ENCODE data around the gene BRD3OS. TPM values are rescaled to one million over a fixed set of nuclear protein-coding genes. Genes with fewer than 3 reads are reported as not detected.

BRD3OS gene
- total and polyA plus RNA-seq, 2 of the 13 experiments (the other 11 are each of a cell fraction or from before 2014, with no cell fraction given), result 4.9 to 5.7 TPM

GRCh38 chr9:133994353-133995011 is 30.8 kb upstream of the BRD3OS start (continued):
- no peak for TF ChIP-seq TRIM22 (IDR thresholded peaks at IDR 0.05)
- TF ChIP-seq POLR2AphosphoS5 (IDR thresholded peaks at IDR 0.05; ENCODE audit: low read depth, low read length), result no peak
- TF ChIP-seq ZHX2 (IDR thresholded peaks at IDR 0.05; ENCODE audit: low read depth), result no peak
- no peak for TF ChIP-seq ZHX2 (CRISPR knock-in tag; IDR thresholded peaks at IDR 0.05; ENCODE audit: borderline replicate concordance)
- no peak for TF ChIP-seq BRCA1 (CRISPR knock-in tag; IDR thresholded peaks at IDR 0.05)
- TF ChIP-seq PAX8 (CRISPR knock-in tag; IDR thresholded peaks at IDR 0.05; ENCODE audit: borderline replicate concordance), result no peak
- TF ChIP-seq ZNF33A (CRISPR knock-in tag; IDR thresholded peaks at IDR 0.05; ENCODE audit: borderline replicate concordance), result no peak
- no peak for TF ChIP-seq FLYWCH1 (CRISPR knock-in tag; IDR thresholded peaks at IDR 0.05)
- TF ChIP-seq WIZ (CRISPR knock-in tag; IDR thresholded peaks at IDR 0.05), result no peak
- peak; percentile 99 for TF ChIP-seq RAD21 (CRISPR knock-in tag; IDR thresholded peaks at IDR 0.05)
- no peak for TF ChIP-seq ZNF138 (CRISPR knock-in tag; IDR thresholded peaks at IDR 0.05; ENCODE audit: low read depth)
- no peak for TF ChIP-seq ZNF570 (CRISPR knock-in tag; IDR thresholded peaks at IDR 0.05; ENCODE audit: borderline replicate concordance)
- no peak for TF ChIP-seq THAP8 (CRISPR knock-in tag; IDR thresholded peaks at IDR 0.05; ENCODE audit: borderline replicate concordance)
- no peak for TF ChIP-seq RARG (CRISPR knock-in tag; IDR thresholded peaks at IDR 0.05; ENCODE audit: low read depth)
- TF ChIP-seq ZFP36L1 (CRISPR knock-in tag; IDR thresholded peaks at IDR 0.05), result no peak
- no peak for TF ChIP-seq SNRNP70 (IDR thresholded peaks at IDR 0.05; ENCODE audit: low read depth, low read length)
- TF ChIP-seq ZNF564 (CRISPR knock-in tag; IDR thresholded peaks at IDR 0.05), result no peak
- no peak for TF ChIP-seq DMTF1 (CRISPR knock-in tag; IDR thresholded peaks at IDR 0.05)
